Right lobe of liver (tissue), 4 donors: Measurements from ENCODE around the gene NPAS1.

Experiments used
- POLR2A ChIP-seq: fragments of 450-650 bp; IDR thresholded peaks from one replicate; pipeline ENCODE4 v1.6.1; 2017; ENCODE audit warnings: antibody characterized with exemption, mild to moderate bottlenecking
- TF ChIP-seq, protein P1 (sequence below), 4 donors: fragments of 200-600 bp in 3 of 4; fragments of 450-650 bp in 1 of 4; IDR thresholded peaks; one replicate each; pipeline versions ENCODE4 v1.5.1 to v1.8.0; 2016 to 2022; ENCODE audit warnings: antibody characterized with exemption in 4 of 4, mild to moderate bottlenecking in 2 of 4
- donor health status: DM: no; HTN: no; CAD: no.
- donor health status: DM: no; HTN: no; CAD: no.
- donor health status: DM: no; HTN: yes; CAD: no.

GRCh38 chr19:47022541-47023447, 3.2 kb downstream of the NPAS1 start:
- TF ChIP-seq, protein P1, sequence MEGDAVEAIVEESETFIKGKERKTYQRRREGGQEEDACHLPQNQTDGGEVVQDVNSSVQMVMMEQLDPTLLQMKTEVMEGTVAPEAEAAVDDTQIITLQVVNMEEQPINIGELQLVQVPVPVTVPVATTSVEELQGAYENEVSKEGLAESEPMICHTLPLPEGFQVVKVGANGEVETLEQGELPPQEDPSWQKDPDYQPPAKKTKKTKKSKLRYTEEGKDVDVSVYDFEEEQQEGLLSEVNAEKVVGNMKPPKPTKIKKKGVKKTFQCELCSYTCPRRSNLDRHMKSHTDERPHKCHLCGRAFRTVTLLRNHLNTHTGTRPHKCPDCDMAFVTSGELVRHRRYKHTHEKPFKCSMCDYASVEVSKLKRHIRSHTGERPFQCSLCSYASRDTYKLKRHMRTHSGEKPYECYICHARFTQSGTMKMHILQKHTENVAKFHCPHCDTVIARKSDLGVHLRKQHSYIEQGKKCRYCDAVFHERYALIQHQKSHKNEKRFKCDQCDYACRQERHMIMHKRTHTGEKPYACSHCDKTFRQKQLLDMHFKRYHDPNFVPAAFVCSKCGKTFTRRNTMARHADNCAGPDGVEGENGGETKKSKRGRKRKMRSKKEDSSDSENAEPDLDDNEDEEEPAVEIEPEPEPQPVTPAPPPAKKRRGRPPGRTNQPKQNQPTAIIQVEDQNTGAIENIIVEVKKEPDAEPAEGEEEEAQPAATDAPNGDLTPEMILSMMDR (IDR thresholded peaks at IDR 0.05): no peak
- TF ChIP-seq POLR2A: no peak
